ENCODE data around the gene ADORA1. TPM values are rescaled to one million over a fixed set of nuclear protein-coding genes. Genes with fewer than 3 reads are reported as not detected.

ADORA1 gene
- polyA plus RNA-seq, 3 donors from 2014 or later: 0.18 to 3.7 TPM; not detected in 1

DNA sequence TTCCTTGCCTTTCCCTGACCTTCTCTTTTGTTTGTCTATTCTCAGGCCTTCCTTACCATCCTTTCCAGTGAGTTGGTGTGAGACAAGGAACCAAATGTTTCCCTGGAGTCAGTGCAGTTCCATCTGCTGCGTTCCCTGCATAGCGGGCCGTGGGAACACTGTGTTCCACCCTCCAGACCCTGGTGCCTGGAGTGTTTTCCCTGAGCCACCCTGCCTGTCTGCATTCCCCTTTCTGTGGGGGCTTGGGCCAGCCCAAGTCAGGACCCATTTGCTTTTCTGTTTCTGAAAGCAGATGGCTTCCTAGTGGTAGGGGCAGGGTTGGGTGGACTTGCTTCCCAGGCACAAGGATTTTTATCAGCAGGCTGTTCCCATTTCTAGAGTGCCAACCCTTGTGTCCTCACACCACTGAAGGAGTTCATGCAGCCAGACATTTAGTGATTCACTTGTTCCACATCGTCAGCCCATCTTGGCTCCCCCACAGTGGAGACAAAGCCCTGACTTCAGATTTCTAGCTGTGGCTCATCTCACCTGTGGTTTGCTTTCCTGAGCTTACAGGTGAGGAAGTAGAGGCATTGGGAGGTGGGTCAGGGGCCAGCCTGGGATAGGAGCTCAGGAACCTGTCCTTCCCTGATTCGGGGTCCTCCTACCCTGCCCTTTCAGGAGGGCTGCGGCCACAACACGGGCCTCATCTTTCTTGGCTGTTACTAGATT is 27.6 kb upstream of the ADORA1 start:
- Mint-ChIP-seq H3K36me3 (no peaks in the 10 kb centered on the region), H3K9me3 (peaks cover 3 to 12% (median 7%) of the 10 kb centered on the region in 6 donors), H3K27me3 (ENCODE audit: low read depth in 3 of 3) (peaks cover 4 to 11% (median 5%) of the 10 kb centered on the region in 3 donors), H3K4me1 (no peaks in the 10 kb centered on the region), H3K4me3 (no peak overlapping the region), H3K27ac (no peak overlapping the region)
- no peak for DNase-seq

DNA sequence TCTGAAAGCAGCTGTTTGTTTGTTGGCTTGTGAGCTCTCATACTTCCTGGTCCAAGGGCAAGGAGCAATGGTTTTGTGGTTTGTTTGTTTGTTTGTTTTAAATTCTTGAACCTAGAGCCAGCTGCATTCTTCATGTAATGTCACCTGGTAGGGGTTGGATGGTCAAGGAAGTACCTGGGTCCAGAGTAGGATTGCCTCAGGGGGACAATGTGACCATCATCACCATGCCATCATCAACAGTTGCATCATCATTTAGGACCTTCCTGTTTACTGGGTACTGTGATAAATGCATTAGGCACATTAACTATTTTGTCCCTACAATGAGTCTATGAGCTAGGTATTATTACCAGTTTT is 27.0 kb upstream of the ADORA1 start:
- Mint-ChIP-seq H3K9me3 (peaks cover 0 to 7% (median 2%) of the 10 kb centered on the region in 6 donors), H3K4me1 (no peaks in the 10 kb centered on the region), H3K36me3 (peaks cover 0 to 4% (median 0%) of the 10 kb centered on the region in 3 donors), H3K27me3 (ENCODE audit: low read depth in 3 of 3) (peaks cover 3 to 11% (median 5%) of the 10 kb centered on the region in 3 donors), H3K4me3 (no peak overlapping the region), H3K27ac (no peak overlapping the region)
- DNase-seq: no peak

GRCh38 chr1:203101813-203102634 is 25.5 kb upstream of the ADORA1 start:
- DNase-seq: no peak
- no peak overlapping the region for H3K4me3 Mint-ChIP-seq

DNA sequence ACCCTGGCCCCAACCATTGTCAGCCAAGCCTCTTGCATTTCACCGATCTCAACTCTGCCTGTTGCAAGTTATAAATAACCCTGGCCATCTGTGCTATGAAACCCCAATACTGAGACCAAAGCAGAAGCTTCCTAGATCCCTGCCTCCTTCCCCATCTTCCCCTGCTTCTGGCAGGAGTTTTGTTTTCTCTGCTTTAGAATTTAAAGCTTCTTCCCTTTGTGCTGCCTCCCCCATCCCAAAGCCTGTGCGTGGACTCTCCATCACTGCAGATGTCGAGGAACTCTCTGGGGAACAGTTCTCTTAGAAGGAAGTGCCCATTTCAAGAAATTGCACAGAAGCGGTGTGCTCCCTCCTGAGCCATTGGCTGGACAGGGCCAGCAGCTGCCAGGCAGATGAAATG is 24.3 kb upstream of the ADORA1 start:
- Mint-ChIP-seq H3K4me3 (no peak overlapping the region), H3K4me1 (no peaks in the 10 kb centered on the region)
- no peak for DNase-seq

More at GRCh38 chr1:203101813-203102634, 25.5 kb upstream of the ADORA1 start:
- Mint-ChIP-seq H3K27me3 (ENCODE audit: low read depth in 3 of 3) (peaks cover 1 to 11% (median 5%) of the 10 kb centered on the region in 3 donors), H3K36me3 (peaks cover 0 to 4% (median 0%) of the 10 kb centered on the region in 3 donors), H3K27ac (no peak overlapping the region), H3K4me1 (no peaks in the 10 kb centered on the region), H3K9me3 (peaks cover 0 to 2% (median 0%) of the 10 kb centered on the region in 6 donors)

GRCh38 chr1:203103829-203104495 is 23.6 kb upstream of the ADORA1 start:
- H3K27me3 Mint-ChIP-seq (ENCODE audit: low read depth in 3 of 3): peaks cover 2 to 15% (median 8%) of the 10 kb centered on the region in 3 donors
- no peaks in the 10 kb centered on the region for H3K4me1 Mint-ChIP-seq
- no peak overlapping the region for H3K4me3 Mint-ChIP-seq
- no peak overlapping the region for H3K27ac Mint-ChIP-seq
- no peak for DNase-seq
- H3K36me3 Mint-ChIP-seq: peaks cover 0 to 4% (median 0%) of the 10 kb centered on the region in 3 donors
- peaks cover 0 to 2% (median 0%) of the 10 kb centered on the region in 6 donors for H3K9me3 Mint-ChIP-seq

More for the DNA sequence above, 24.3 kb upstream of the ADORA1 start:
- Mint-ChIP-seq H3K27me3 (ENCODE audit: low read depth in 3 of 3) (peaks cover 3 to 11% (median 8%) of the 10 kb centered on the region in 3 donors), H3K9me3 (peaks cover 0 to 2% (median 0%) of the 10 kb centered on the region in 6 donors), H3K27ac (no peak overlapping the region), H3K36me3 (peaks cover 0 to 4% (median 0%) of the 10 kb centered on the region in 3 donors)

- Mint-ChIP-seq H3K36me3 (peaks cover 0 to 4% (median 0%) of the 10 kb centered on the region in 3 donors), H3K4me3 (no peak overlapping the region), H3K27me3 (ENCODE audit: low read depth in 3 of 3) (peaks cover 2 to 22% (median 13%) of the 10 kb centered on the region in 3 donors), H3K9me3 (peaks cover 0 to 2% (median 0%) of the 10 kb centered on the region in 6 donors), H3K27ac (no peak overlapping the region), H3K4me1 (no peaks in the 10 kb centered on the region)
- DNase-seq: no peak
Observed at GRCh38 chr1:203104789-203105390, 22.6 kb upstream of the ADORA1 start.

- Mint-ChIP-seq H3K4me3 (no peak overlapping the region), H3K9me3 (no peaks in the 10 kb centered on the region), H3K36me3 (no peaks in the 10 kb centered on the region), H3K27ac (no peak overlapping the region), H3K27me3 (ENCODE audit: low read depth in 3 of 3) (peaks cover 4 to 20% (median 9%) of the 10 kb centered on the region in 3 donors), H3K4me1 (no peaks in the 10 kb centered on the region)
- DNase-seq: no peak
Observed at GRCh38 chr1:203112475-203112874, 15.1 kb upstream of the ADORA1 start.

DNA sequence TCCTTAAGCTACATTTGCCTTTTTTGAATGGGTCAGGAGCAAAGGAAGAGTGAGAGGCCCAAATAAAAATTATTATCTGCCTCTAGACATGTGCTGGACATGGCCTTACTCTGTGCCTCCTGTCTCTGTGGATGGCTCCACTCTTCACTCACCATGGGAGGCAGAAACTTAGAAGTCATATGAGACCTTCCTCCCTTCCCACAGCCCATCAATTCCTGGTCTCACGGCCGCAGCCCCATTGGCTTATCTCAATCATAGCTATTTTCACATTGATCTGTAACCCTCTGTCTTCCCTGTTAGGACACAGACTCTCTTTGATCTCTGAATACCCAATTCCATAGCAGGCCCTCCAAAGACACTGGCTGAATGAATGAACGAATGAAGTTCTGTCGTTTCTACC is 14.2 kb upstream of the ADORA1 start:
- H3K27me3 Mint-ChIP-seq (ENCODE audit: low read depth in 3 of 3): peaks cover 4 to 21% (median 7%) of the 10 kb centered on the region in 3 donors

GRCh38 chr1:203114202-203114601 is 13.3 kb upstream of the ADORA1 start:
- H3K4me1 Mint-ChIP-seq: no peaks in the 10 kb centered on the region

More for the DNA sequence above, 14.2 kb upstream of the ADORA1 start:
- no peak overlapping the region for H3K27ac Mint-ChIP-seq
- no peaks in the 10 kb centered on the region for H3K36me3 Mint-ChIP-seq
- H3K4me1 Mint-ChIP-seq: no peaks in the 10 kb centered on the region
- DNase-seq: no peak
- H3K4me3 Mint-ChIP-seq: no peak overlapping the region
- H3K9me3 Mint-ChIP-seq: no peaks in the 10 kb centered on the region

DNA sequence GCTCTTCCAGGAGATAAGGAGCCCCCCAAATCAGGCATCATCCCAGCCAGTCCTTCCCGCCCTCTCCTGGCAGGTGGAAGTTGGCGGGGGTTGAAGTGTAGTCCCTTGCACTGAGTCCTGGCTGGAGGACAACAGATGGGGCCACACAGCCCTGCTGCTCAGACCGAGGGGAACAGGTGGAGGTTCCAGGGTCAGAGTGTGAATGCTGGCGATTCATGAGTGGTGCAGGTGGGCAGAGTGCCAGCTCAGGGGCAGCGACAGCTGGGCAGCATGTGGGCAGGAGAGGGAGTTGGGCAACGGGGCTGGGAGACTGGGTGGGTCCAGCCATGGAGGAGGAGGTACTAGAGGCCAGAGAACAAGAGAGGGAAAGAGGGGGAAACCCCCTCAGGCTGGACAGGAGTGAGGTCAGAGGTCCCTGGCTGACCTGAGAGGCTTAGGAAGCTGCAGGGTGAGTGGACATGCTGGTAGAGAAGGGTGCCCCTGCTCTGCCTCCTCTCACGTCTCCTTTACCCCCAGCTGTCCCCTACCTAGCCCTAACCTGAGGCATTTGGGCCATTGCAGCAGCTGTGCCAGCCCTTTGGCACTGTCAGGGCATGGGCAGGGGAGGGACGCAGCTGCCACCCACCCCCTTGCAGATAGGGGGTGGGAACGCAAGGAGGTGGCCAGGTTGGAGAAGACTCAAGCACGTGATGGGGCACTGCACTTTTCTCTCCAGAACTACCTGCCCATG is 11.3 kb upstream of the ADORA1 start:
- no peaks in the 10 kb centered on the region for H3K36me3 Mint-ChIP-seq

More at GRCh38 chr1:203114202-203114601, 13.3 kb upstream of the ADORA1 start:
- H3K27ac Mint-ChIP-seq: no peak overlapping the region
- H3K9me3 Mint-ChIP-seq: no peaks in the 10 kb centered on the region
- no peak for DNase-seq
- no peak overlapping the region for H3K4me3 Mint-ChIP-seq
- H3K36me3 Mint-ChIP-seq: no peaks in the 10 kb centered on the region
- peaks cover 4 to 15% (median 6%) of the 10 kb centered on the region in 3 donors for H3K27me3 Mint-ChIP-seq (ENCODE audit: low read depth in 3 of 3)

DNA sequence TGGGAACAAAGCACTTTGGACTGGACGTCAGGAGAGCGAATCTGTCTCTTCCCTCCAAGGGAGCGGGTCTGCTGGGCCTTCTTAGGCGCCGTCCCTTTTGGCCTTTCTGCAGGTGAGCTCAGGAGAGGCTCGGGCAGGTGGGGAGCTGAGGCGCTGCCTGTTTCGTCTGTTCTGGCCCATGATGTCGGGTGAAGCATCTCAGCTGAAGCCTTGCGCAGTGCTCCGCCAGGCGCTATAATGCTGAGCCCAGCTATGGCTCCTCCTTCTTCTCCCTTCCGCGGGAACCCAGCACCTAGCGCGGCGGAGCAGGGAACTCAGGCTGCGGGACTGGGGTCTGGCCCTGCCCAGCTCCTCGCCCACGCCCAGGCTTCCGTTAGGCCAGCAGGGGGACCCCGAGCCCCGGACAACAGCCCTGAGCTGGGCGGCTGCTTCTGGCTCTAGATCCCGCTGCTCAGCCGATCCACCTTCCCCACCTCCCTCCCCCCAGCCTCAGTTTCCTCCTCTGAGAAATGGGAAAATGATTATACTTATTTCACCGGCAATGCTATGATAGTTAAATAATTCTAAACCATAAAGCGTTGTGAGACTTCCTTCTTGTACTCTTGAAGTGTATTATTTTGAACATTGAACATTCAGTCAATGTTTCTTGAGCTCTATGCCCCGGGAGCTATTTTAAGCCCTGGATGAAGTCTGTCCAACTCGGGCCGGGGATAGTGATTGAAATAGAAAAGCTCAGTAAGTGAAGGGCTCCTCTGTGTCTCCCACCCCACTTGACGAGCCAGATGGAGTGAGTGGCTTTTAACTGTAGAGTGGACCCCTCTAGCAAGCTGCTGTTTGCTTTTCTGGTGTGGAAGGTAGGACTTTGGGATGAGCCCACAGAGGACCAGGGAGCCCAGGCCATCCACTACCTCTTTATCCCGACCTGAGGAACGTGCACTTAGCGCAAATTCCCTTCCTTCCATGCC is 9.6 kb upstream of the ADORA1 start:
- H3K27me3 Mint-ChIP-seq (ENCODE audit: low read depth in 3 of 3): peaks cover 6 to 23% (median 10%) of the 10 kb centered on the region in 3 donors
- DNase-seq: peak in 2 of 3 donors; percentile 4 to 17

More for the DNA sequence above, 11.3 kb upstream of the ADORA1 start:
- H3K9me3 Mint-ChIP-seq: no peaks in the 10 kb centered on the region
- no peak for DNase-seq
- H3K4me1 Mint-ChIP-seq: no peaks in the 10 kb centered on the region
- peaks cover 4 to 18% (median 5%) of the 10 kb centered on the region in 3 donors for H3K27me3 Mint-ChIP-seq (ENCODE audit: low read depth in 3 of 3)
- no peak overlapping the region for H3K27ac Mint-ChIP-seq
- H3K4me3 Mint-ChIP-seq: no peak overlapping the region

More for the DNA sequence above, 9.6 kb upstream of the ADORA1 start:
- H3K4me3 Mint-ChIP-seq: no peak overlapping the region
- H3K4me1 Mint-ChIP-seq: peaks cover 3 to 5% of the 10 kb centered on the region in 2 donors
- no peaks in the 10 kb centered on the region for H3K9me3 Mint-ChIP-seq
- no peak overlapping the region for H3K27ac Mint-ChIP-seq
- no peaks in the 10 kb centered on the region for H3K36me3 Mint-ChIP-seq

All from immature natural killer cell (primary cell).